LNCAP (cell line): ENCODE measurements around the gene ZNF846.
A peak's percentile ranks its signal among the peaks of the same experiment; 100 is the strongest.

Experiments
- CTCF ChIP-seq: fragments of 450-650 bp; IDR thresholded peaks from 2 replicates; pipeline ENCODE4 v1.5.1; 2017; ENCODE audit warnings: mild to moderate bottlenecking

Gene ZNF846

GRCh38 chr19:9797871-9798270 lies 29.3 kb upstream of the ZNF846 start:
- TF ChIP-seq CTCF: no peak

- peak; percentile 81 for TF ChIP-seq CTCF
Measured at GRCh38 chr19:9796113-9796773, 27.7 kb upstream of the ZNF846 start.

DNA sequence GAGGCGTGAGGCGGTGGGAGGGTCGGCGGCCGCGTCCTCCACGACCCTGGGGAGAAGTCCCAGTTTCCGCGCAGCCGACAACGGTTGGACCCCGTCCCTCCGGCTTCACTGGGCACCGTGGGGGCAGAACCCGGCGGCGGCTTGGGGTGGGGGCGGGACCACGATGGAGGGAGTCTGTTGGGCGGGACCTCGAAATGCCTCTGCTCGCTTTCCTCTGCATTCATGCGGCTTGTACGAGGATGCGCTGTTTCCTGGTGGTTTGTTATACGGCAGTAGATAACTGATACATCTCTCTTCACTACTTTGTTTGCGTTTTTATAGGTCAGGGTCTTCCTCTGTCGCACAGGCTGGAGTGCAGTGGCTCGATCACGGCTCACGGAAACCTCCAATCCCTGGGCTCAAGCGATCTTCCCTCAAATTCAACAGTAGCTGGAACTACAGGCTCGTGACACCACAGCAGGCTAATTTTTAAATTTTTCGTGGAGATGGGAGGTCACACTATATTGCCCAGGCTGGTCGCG lies 24.6 kb upstream of the ZNF846 start:
- TF ChIP-seq CTCF: no peak

- no peak for TF ChIP-seq CTCF
Measured at GRCh38 chr19:9792206-9793070, 23.9 kb upstream of the ZNF846 start.

GRCh38 chr19:9791552-9792205 lies 23.1 kb upstream of the ZNF846 start:
- TF ChIP-seq CTCF: no peak

DNA sequence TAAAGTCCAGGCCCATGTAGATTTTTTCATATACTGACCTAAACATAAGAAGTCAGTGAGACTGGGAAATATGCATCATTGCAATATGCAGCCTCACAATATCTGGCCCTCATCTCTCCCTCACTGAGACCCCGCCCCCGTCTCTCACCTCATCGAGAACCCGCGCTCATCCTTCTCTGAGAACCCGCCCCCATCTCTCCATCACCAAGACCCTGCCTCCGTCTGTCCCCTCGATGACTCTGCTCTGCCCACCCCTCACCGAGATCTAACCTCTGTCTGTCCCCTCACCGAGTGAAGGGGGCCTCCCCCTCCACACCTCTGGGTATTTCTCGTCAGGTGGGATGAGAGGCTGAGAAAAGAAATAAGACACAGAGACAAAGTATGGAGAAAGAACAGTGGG lies 20.5 kb upstream of the ZNF846 start:
- no peak for TF ChIP-seq CTCF

GRCh38 chr19:9786819-9787218 lies 18.3 kb upstream of the ZNF846 start:
- no peak for TF ChIP-seq CTCF
